HG03571 (cell line): ENCODE data around the gene MCTP1.
"Not testable (repeated sequence)": the region's sequence is repeated elsewhere in the genome, so short reads cannot be mapped to it uniquely, and the experiment has no call there.

Experiments used
- ATAC-seq: cut with Tn5 transposase; IDR thresholded peaks from one replicate; pipeline ENCODE4 v1.9.1; 2021; ENCODE audit not compliant: unreplicated experiment

Gene MCTP1

DNA sequence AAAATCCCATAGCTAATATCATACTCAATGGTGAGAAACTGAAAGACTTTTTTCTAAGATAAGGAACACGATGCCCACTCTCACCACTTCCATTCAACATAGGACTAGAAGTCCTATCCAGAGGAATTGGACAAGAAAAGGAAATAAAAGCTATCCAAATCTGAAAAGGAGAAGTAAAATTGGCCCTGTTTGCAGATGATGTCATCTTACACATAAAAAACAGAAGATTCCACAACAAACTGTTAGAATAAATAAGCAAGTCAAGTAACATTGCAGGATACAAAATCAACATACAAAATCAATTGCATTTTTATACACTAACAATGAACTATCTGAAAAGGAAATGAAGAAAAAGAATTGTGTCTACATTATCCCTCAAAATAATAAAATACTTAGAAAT is 308.0 kb downstream of the MCTP1 start:
- no peak for ATAC-seq

DNA sequence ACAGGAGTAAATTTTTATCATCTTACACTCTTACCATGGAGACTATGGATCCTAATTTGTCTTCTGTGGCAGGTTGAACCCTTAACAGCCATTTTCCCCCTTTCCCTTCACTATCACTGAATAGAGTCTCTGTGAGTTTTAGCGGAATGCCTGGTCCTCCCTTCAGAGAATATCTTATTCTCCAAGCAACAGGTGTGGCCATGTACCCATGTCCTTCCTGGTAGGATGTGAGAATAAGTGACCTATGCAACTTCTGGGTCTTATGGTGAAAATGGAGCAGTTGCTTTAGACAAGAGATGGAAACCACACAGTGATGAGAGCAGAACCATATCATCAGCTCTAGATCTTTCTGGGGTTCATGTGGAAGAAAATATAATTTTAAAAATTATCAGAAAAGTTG is 312.6 kb downstream of the MCTP1 start:
- ATAC-seq: no peak

DNA sequence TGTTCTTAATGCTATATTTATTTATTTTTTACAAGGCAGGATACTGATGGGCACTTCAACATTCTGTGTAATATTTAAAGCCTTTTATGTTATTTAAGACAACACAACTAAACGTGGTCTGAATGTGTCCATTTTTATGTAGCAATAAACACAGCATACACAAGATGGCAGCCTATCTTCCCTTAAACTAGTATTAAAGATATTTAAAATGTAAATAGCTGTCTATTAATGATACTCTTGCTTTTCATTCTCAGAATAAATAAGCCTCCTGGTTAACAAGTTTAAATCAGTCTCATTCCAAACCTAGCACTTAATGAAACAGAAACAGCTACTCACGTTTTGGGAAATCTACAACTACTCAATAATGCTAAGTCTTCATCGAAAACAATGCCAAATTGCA is 315.7 kb downstream of the MCTP1 start:
- peak; percentile 46 for ATAC-seq

GRCh38 chr5:94968507-94969095 is 316.3 kb downstream of the MCTP1 start:
- peak; percentile 60 for ATAC-seq

DNA sequence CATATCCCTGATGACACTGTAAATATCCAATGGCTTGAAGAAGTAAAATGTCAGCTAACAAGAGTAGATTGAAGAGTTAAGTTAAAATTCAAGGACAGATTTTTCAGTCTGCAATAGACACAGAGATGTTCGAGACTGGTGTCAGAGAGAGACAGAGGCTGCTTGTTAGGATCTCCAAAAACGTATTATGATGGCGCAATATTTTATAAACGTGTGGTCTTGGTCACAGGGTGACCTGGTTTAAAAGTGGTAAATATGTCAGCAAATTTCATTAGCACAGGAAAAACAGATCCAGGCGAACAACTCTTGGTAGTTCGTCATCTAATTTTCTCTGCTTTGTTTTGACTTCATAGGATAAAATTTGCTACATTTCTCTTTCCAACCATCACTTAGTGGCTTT is 317.4 kb downstream of the MCTP1 start:
- ATAC-seq: no peak

GRCh38 chr5:94959279-94959678 is 325.6 kb downstream of the MCTP1 start:
- ATAC-seq: not testable (repeated sequence)

DNA sequence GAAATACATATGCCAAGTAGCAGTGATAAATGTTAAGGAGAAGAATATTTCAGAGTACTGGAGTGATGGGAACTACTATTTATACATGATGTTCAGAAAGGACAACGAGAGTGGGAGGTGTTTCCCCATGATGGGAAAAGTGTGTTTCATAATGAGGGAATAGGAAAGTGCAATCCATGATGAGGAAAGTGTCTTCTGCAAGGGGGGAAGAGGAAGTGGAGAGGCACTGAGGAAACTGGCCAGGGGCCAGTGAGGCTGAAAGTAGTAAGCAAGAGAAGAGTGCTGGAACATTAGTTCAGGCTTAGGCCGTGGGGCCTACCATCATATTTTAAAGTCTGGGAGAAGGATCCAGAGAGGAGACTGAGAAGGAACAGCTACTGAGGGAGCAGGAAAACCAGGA is 339.2 kb downstream of the MCTP1 start:
- ATAC-seq: no peak

- ATAC-seq: no peak
These were observed 340.7 kb downstream of the MCTP1 start for GRCh38 chr5:94944160-94944559.

DNA sequence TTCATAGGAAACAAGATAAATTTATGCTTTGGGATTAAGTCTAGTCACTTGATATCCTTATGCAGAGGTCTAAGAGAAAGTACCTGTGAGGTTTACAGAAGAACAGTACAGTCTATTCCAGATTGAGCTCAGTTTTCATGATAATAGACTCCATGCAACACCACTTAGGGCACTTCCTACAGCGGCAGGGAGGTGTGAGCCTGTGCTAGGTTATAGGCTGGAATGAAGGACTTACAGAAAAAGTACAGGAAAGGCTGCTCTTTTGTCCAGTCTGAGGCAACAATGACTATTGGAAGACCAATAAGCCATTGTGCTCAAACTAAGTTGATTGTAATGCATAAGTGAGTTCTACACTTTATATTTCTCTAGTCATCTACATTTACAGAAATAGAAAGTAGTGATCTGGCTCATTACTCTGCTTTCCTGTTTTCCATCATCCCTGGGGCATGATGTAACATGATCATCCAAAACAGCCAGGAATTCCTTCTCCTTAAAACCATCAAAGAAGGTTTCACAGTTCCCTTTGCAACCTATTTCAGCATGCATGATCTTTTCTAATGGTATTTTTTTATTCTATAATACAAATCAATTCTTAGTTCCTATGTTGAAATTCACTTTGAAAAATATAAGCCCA is 343.7 kb downstream of the MCTP1 start:
- ATAC-seq: no peak

DNA sequence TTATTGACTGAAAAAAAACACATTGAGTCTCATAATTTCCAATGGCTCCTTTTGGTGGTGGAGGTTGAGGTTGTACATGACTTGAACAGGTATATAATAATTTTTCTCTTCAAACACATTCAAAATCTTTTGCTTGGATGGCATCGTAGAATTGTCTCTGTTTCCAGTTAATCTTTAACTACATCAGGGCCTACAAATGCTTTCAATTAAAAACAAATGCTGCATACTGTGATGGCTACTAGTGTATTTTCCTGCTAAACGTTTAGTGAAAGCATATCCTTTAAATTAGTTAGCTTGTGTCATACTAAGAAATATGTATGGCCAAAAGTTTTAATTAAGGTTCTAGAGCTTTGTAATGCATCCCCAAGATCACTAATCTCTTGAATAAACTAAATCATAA is 352.6 kb downstream of the MCTP1 start:
- no peak for ATAC-seq

GRCh38 chr5:94928891-94929290 is 356.0 kb downstream of the MCTP1 start:
- no peak for ATAC-seq

GRCh38 chr5:94920570-94920969 is 364.3 kb downstream of the MCTP1 start:
- ATAC-seq: no peak

DNA sequence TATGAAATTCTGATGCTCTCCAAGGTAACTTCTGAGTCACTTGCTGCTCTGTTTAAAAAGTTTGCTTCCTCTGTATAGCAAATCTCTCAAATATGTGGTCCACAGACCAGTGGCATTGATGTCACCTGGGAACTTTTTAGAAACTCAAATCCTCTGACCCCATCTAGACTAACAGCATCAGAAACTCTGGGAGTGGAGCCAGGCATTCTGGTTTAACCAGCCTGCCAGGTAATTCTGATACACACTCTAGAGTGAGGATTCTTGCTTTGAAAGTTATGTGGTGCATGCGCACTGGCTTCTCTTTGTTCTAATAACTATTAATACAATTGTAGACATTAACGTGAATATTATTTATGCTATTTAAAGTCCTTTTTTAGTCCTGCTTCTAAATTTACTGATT is 368.3 kb downstream of the MCTP1 start:
- ATAC-seq: no peak

- no peak for ATAC-seq
These were observed 373.6 kb downstream of the MCTP1 start for GRCh38 chr5:94911276-94911675.

GRCh38 chr5:94910721-94911120 is 374.2 kb downstream of the MCTP1 start:
- ATAC-seq: no peak

DNA sequence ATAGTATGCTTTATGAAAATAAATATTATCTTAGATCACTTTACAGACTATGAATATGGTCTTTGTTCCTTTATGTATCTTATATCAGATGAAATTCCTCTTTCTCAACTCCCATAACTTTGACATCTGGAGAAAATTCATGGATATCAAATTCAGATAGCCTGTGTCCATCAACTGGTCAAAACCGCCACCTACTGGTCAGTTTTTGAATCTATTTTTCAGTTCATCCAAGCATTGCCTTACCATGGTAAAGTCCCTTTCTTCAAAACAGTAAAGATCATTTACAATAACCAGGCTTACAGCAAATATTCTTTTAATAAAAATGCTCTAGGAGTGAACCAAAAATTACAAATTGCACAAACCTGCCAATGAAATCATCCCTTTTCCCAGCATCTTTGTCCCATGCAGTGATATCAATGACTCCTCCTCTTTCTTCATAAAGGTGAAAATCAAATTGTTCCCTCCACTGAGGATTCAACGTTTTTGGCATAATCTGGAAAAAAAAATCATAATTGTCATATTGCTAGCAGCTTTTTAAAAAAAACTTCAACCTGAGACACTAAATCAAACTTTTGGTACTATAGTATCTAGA is 375.9 kb downstream of the MCTP1 start:
- ATAC-seq: peak; percentile 54

DNA sequence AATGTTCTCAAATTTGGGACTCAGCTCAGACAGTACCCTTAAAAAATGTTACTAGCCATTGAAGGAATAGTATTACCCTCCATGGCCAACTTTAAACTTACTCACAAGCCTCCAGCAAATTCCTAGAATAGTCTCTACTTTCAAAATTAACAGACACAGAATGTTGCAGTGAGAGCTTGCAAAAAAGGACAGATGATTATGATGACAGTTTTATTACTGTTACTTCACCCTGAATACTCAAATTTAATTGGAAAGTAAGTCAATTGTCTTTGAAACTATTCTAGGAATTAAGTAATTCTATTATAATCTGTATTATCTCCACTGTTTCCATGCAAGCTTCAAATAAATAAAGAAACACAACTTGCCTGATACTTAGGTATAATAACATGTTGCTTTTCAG is 378.1 kb downstream of the MCTP1 start:
- ATAC-seq: no peak

- ATAC-seq: no peak
These were observed 381.2 kb downstream of the MCTP1 start for GRCh38 chr5:94903726-94904125.

- ATAC-seq: peak; percentile 93
These were observed 383.5 kb downstream of the MCTP1 start for GRCh38 chr5:94901191-94901979.

DNA sequence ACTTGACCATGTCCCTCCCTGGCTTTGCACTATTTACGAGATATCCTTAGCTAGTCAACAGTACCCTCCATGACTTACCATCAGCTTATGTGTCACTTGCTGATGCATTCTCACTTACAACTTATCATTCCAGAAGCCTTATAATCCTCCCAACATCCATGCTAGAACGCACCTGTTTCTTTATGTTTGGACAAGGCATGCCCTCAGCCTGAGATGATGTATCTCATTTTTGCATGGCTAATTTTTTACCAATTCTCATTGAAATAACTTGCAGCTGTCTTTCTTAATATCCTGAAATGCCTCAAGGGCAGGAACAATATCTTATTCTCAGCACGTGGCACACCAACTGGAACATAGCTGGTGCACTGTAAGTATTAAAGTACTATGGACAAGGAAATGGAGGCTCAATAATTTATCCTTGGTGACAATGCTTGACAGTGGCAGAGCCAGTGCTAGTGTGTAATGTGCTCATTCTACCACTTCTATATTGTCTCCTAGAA is 384.8 kb downstream of the MCTP1 start:
- no peak for ATAC-seq

GRCh38 chr5:94893412-94894135 is 391.3 kb downstream of the MCTP1 start:
- ATAC-seq: no peak
